BE2C (cell line): ENCODE measurements around the gene SUPT3H.
"Not testable (repeated sequence)": the region's sequence is repeated elsewhere in the genome, so short reads cannot be mapped to it uniquely, and the experiment has no call there.

ENCODE experiments used
- DNase-seq: peaks from one replicate; pipeline ENCODE4 v3.0.0-alpha.2; 2020
- H3K27me3 ChIP-seq: fragments of 250-450 bp; sonication (Bioruptor Pico); 2 replicates; pipeline ENCODE4 v1.5.1; 2020; ENCODE audit warnings: mild to moderate bottlenecking
- H3K36me3 ChIP-seq: fragments of 250-450 bp; sonication (Bioruptor Pico); 2 replicates; pipeline ENCODE4 v1.5.1; 2020; ENCODE audit warnings: mild to moderate bottlenecking
- H3K4me1 ChIP-seq: fragments of 250-450 bp; sonication (Bioruptor Pico); 2 replicates; pipeline ENCODE4 v1.5.1; 2020
- H3K4me3 ChIP-seq: 2 replicates; pipeline ENCODE4 v1.5.1; 2011; ENCODE audit warnings: low read depth, low read length
- H3K9me3 ChIP-seq: fragments of 250-450 bp; sonication (Bioruptor Pico); 2 replicates; pipeline ENCODE4 v1.5.1; 2020
- CTCF ChIP-seq: IDR thresholded peaks from 2 replicates; pipeline ENCODE4 v1.5.1; 2012; ENCODE audit warnings: mild to moderate bottlenecking, low read depth, low read length

Gene SUPT3H

GRCh38 chr6:45049188-45049843 is 328.4 kb downstream of the SUPT3H start:
- H3K4me3 ChIP-seq: no peak overlapping the region
- TF ChIP-seq CTCF: no peak
- H3K27me3 ChIP-seq: no peaks in the 10 kb centered on the region
- no peak for DNase-seq
- H3K9me3 ChIP-seq: no peaks in the 10 kb centered on the region
- H3K4me1 ChIP-seq: no peaks in the 10 kb centered on the region
- H3K36me3 ChIP-seq: no peaks in the 10 kb centered on the region

GRCh38 chr6:45047573-45047972 is 330.2 kb downstream of the SUPT3H start:
- H3K4me3 ChIP-seq: no peak overlapping the region
- no peak for DNase-seq
- no peaks in the 10 kb centered on the region for H3K4me1 ChIP-seq
- no peaks in the 10 kb centered on the region for H3K36me3 ChIP-seq
- H3K9me3 ChIP-seq: no peaks in the 10 kb centered on the region
- no peaks in the 10 kb centered on the region for H3K27me3 ChIP-seq
- TF ChIP-seq CTCF: no peak

GRCh38 chr6:45045253-45045601 is 332.5 kb downstream of the SUPT3H start:
- no peak overlapping the region for H3K4me3 ChIP-seq
- no peak for TF ChIP-seq CTCF
- no peak for DNase-seq
- H3K36me3 ChIP-seq: no peaks in the 10 kb centered on the region
- no peaks in the 10 kb centered on the region for H3K4me1 ChIP-seq
- H3K27me3 ChIP-seq: no peaks in the 10 kb centered on the region
- no peaks in the 10 kb centered on the region for H3K9me3 ChIP-seq

- no peaks in the 10 kb centered on the region for H3K36me3 ChIP-seq
- TF ChIP-seq CTCF: no peak
- no peak for DNase-seq
Observed at GRCh38 chr6:45044510-45045252, 333.1 kb downstream of the SUPT3H start.

GRCh38 chr6:45044086-45044485 is 333.6 kb downstream of the SUPT3H start:
- no peaks in the 10 kb centered on the region for H3K27me3 ChIP-seq
- no peak for DNase-seq
- H3K36me3 ChIP-seq: no peaks in the 10 kb centered on the region
- H3K4me1 ChIP-seq: no peaks in the 10 kb centered on the region
- TF ChIP-seq CTCF: no peak
- H3K4me3 ChIP-seq: no peak overlapping the region
- no peaks in the 10 kb centered on the region for H3K9me3 ChIP-seq

More at GRCh38 chr6:45044510-45045252, 333.1 kb downstream of the SUPT3H start:
- Histone ChIP-seq H3K4me1 (no peaks in the 10 kb centered on the region), H3K27me3 (no peaks in the 10 kb centered on the region), H3K9me3 (no peaks in the 10 kb centered on the region), H3K4me3 (no peak overlapping the region)

GRCh38 chr6:45042673-45043072 is 335.1 kb downstream of the SUPT3H start:
- not testable (repeated sequence) for H3K9me3 ChIP-seq, H3K27me3 ChIP-seq, H3K4me1 ChIP-seq, DNase-seq, H3K36me3 ChIP-seq, H3K4me3 ChIP-seq
